HepG2 (cell line): ENCODE measurements around the gene CEP170. TPM values are rescaled to one million over a fixed set of nuclear protein-coding genes. Genes with fewer than 3 reads are reported as not detected.

ENCODE experiments used
- ATAC-seq: fragments of 200-7000 bp; cut with Tn5 transposase; 3 replicates; pipeline ENCODE4 v1.9.1; 2020; ENCODE audit warnings: mild to moderate bottlenecking, moderate library complexity
- BruUV-seq: library from RNA; stranded (reverse); fragments of 400-500 nt; replicated peaks from 2 replicates; lab custom pipeline; 2021; lab: Mats Ljungman, UMichigan
- CTCF ChIA-PET: fragments of 300-600 bp; formaldehyde crosslinking; extraction: SDS; loops from one replicate; lab custom pipeline; 2021; ENCODE audit warnings: low total read pairs, inconsistent platforms, low intra/inter-chr PET ratio; lab: Yijun Ruan, JAX
- POLR2A ChIA-PET: fragments of 350-600 bp; sonication (Branson Sonifier 250); formaldehyde crosslinking; loops from one replicate; lab custom pipeline; 2020; ENCODE audit warnings: antibody characterized with exemption, inconsistent platforms; lab: Yijun Ruan, JAX
- DNase-seq: peaks from one replicate; pipeline ENCODE4 v3.0.0-alpha.2; 2015; ENCODE audit warnings: low spot score
- FAIRE-seq: peaks from 3 replicates; lab custom pipeline; 2011; peaks lifted over from hg19 to GRCh38; lab: Jason Lieb, UNC
- H2AFZ ChIP-seq: one replicate; pipeline ENCODE4 v1.6.1; 2011; ENCODE audit warnings: low read length, inconsistent platforms
- H3K27ac ChIP-seq: fragments of 300-600 bp; 3 replicates; pipeline ENCODE4 v1.8.0; 2011; ENCODE audit warnings: mixed run types, mild to moderate bottlenecking, mixed read lengths, low read length, inconsistent platforms; ENCODE audit not compliant: insufficient read depth; ENCODE audit errors: extremely low read length
- H3K27me3 ChIP-seq, 2 experiments: fragments of 200-600 bp in 1 of 2; 2 replicates in 1 of 2; 3 replicates in 1 of 2; pipeline versions ENCODE4 v1.6.0 to v1.8.0; 2011; ENCODE audit warnings: low read length in 2 of 2, mild to moderate bottlenecking in 2 of 2, moderate library complexity in 2 of 2, inconsistent platforms in 1 of 2; ENCODE audit not compliant: insufficient read depth in 2 of 2, control insufficient read depth in 1 of 2
- H3K36me3 ChIP-seq, 2 experiments: fragments of 200-600 bp in 1 of 2; replicated peaks in 1 of 2; 2 replicates in 1 of 2; 3 replicates in 1 of 2; pipeline versions ENCODE4 v1.5.1 to v1.8.0; 2011; ENCODE audit warnings: low read length in 2 of 2, inconsistent platforms in 1 of 2; ENCODE audit not compliant: insufficient read depth in 2 of 2, control insufficient read depth in 1 of 2
- H3K4me1 ChIP-seq: 2 replicates; pipeline ENCODE4 v1.5.1; 2012; ENCODE audit warnings: low read length, inconsistent platforms; ENCODE audit not compliant: insufficient read depth
- H3K4me2 ChIP-seq: 2 replicates; pipeline ENCODE4 v1.6.0; 2011; ENCODE audit warnings: low read depth, low read length, inconsistent platforms
- H3K4me3 ChIP-seq, 3 experiments: fragments of 200-600 bp in 1 of 3; sonication (generic), shearing (Covaris generic) in 1 of 3; replicated peaks in 1 of 3; 2 replicates each; pipeline ENCODE4 v1.5.1; 2011 to 2016; ENCODE audit warnings: low read length in 3 of 3, inconsistent platforms in 2 of 3, low read depth in 2 of 3, mild to moderate bottlenecking in 2 of 3, control low read depth in 1 of 3, mixed read lengths in 1 of 3; ENCODE audit not compliant: insufficient read depth in 1 of 3
- H3K79me2 ChIP-seq: one replicate; pipeline ENCODE4 v1.6.1; 2011; ENCODE audit warnings: low read length, inconsistent platforms; ENCODE audit not compliant: insufficient read depth
- H3K9ac ChIP-seq: 2 replicates; pipeline ENCODE4 v1.6.0; 2011; ENCODE audit warnings: mild to moderate bottlenecking, low read depth, low read length, inconsistent platforms; ENCODE audit not compliant: insufficient read depth
- H3K9me3 ChIP-seq: 2 replicates; pipeline ENCODE4 v1.5.1; 2012; ENCODE audit warnings: mild to moderate bottlenecking, low read length
- H4K20me1 ChIP-seq: 2 replicates; pipeline ENCODE4 v1.6.0; 2011; ENCODE audit warnings: inconsistent platforms, mild to moderate bottlenecking, low read length, moderate library complexity; ENCODE audit not compliant: insufficient read depth
- AHR ChIP-seq: IDR thresholded peaks from 2 replicates; pipeline ENCODE4 v1.6.1; 2018; ENCODE audit warnings: missing genetic modification reagents, missing compliant biosample characterization
- ELF4 ChIP-seq: sonication (generic); formaldehyde crosslinking; IDR thresholded peaks from 2 replicates; pipeline ENCODE4 v1.5.0; 2020; ENCODE audit warnings: missing genetic modification reagents, mild to moderate bottlenecking, moderate library complexity, borderline replicate concordance
- ETV5 ChIP-seq: IDR thresholded peaks from 2 replicates; pipeline ENCODE4 v1.6.1; 2018; ENCODE audit warnings: missing biosample characterization, missing genetic modification reagents, inconsistent platforms, borderline replicate concordance
- FOSL2 ChIP-seq: sonication (generic); formaldehyde crosslinking; IDR thresholded peaks from 2 replicates; pipeline ENCODE4 v1.4.0; 2020; ENCODE audit warnings: missing genetic modification reagents
- GPN1 ChIP-seq: sonication (generic); formaldehyde crosslinking; IDR thresholded peaks from 2 replicates; pipeline ENCODE4 v1.5.1; 2020; ENCODE audit warnings: missing genetic modification reagents, borderline replicate concordance
- KDM5B ChIP-seq: sonication (generic); formaldehyde crosslinking; IDR thresholded peaks from 2 replicates; pipeline ENCODE4 v1.4.0; 2020; ENCODE audit warnings: missing genetic modification reagents, mild to moderate bottlenecking, borderline replicate concordance
- MTA1 ChIP-seq: sonication (generic); formaldehyde crosslinking; IDR thresholded peaks from 2 replicates; pipeline ENCODE4 v1.4.0; 2020; ENCODE audit warnings: missing genetic modification reagents, mild to moderate bottlenecking, borderline replicate concordance
- RAD21 ChIP-seq: fragments of 450-650 bp; formaldehyde crosslinking; IDR thresholded peaks from 2 replicates; pipeline ENCODE4 v1.5.0; 2020; ENCODE audit warnings: mild to moderate bottlenecking
- SUZ12 ChIP-seq: fragments of 150-350 bp; IDR thresholded peaks from 2 replicates; pipeline ENCODE4 v1.6.1; 2014; ENCODE audit warnings: low read depth, low read length
- TP53 ChIP-seq: sonication (generic); formaldehyde crosslinking; conservative IDR thresholded peaks from 2 replicates; pipeline ENCODE4 v1.4.0; 2020; ENCODE audit warnings: missing genetic modification reagents
- ZKSCAN5 ChIP-seq: sonication (generic); formaldehyde crosslinking; IDR thresholded peaks from 2 replicates; pipeline ENCODE4 v1.5.1; 2020; ENCODE audit warnings: mild to moderate bottlenecking, missing genetic modification reagents
- WGBS: methylation state at CpG from one replicate; pipeline ENCODE4 v1.1.6; 2017; ENCODE audit warnings: low lambda C conversion rate; 5-methylcytosine and 5-hydroxymethylcytosine counted together
- in situ Hi-C: cut with HindIII; loops from 2 replicates; pipeline ENCODE4 v1.10.0; 2017; ENCODE audit warnings: low pct_unique_long_range_greater_than_20kb; ENCODE audit not compliant: extremely low pct_ligation_motif_present
- intact Hi-C: fragments of 100-400 bp; cut with micrococcal nuclease; formaldehyde crosslinking; loops from one replicate; pipeline ENCODE4 v1.10.0; 2022; ENCODE audit not compliant: unreplicated experiment
- polyA plus RNA-seq, 8 experiments: library from polyadenylated mRNA; depleted of rRNA in 3 of 8; stranded (reverse) in 7 of 8; unstranded in 1 of 8; fragments of >200 nt; fragmentation: Illumina TruSeq in 4 of 8; extraction: Trizol in 4 of 8; gene quantifications; 2 replicates each; pipeline versions ENCODE4 v1.2.1 to v1.2.3, GENCODE V29; 2011 to 2016; ENCODE audit warnings: low read depth in 4 of 8, missing spikeins in 1 of 8, mixed read lengths in 1 of 8; ENCODE audit not compliant: insufficient read depth in 1 of 8
- total RNA-seq, 5 experiments: library from RNA; depleted of rRNA; stranded (reverse); fragments of >200 nt; fragmentation: Illumina TruSeq; extraction: Trizol; gene quantifications; 2 replicates each; pipeline ENCODE4 v1.2.3, GENCODE V29; 2016; ENCODE audit warnings: low read depth in 1 of 5
- TF ChIP-seq, protein P1 (sequence below): sonication (generic); formaldehyde crosslinking; conservative IDR thresholded peaks from 2 replicates; pipeline ENCODE4 v1.4.0; 2020; ENCODE audit warnings: missing genetic modification reagents
- TF ChIP-seq, protein P2 (sequence below): sonication (generic); formaldehyde crosslinking; IDR thresholded peaks from 2 replicates; pipeline ENCODE4 v1.5.0; 2020; ENCODE audit warnings: missing genetic modification reagents, mild to moderate bottlenecking, borderline replicate concordance
- TF ChIP-seq, protein P3 (sequence below): IDR thresholded peaks from 2 replicates; pipeline ENCODE4 v1.6.1; 2016; ENCODE audit warnings: mild to moderate bottlenecking, missing biosample characterization, missing genetic modification reagents
- TF ChIP-seq, protein P4 (sequence below): sonication (generic); formaldehyde crosslinking; IDR thresholded peaks from 2 replicates; pipeline ENCODE4 v1.8.0; 2022; ENCODE audit warnings: mild to moderate bottlenecking, missing genetic modification reagents
- TF ChIP-seq, protein P5 (sequence below): sonication (generic); formaldehyde crosslinking; conservative IDR thresholded peaks from 2 replicates; pipeline ENCODE4 v1.8.1; 2023; ENCODE audit warnings: missing genetic modification reagents

The CEP170 gene
- total and polyA plus RNA-seq, 2 of the 13 experiments (the other 11 are each of a cell fraction or from before 2014, with no cell fraction given), result 23.0 to 28.6 TPM

DNA sequence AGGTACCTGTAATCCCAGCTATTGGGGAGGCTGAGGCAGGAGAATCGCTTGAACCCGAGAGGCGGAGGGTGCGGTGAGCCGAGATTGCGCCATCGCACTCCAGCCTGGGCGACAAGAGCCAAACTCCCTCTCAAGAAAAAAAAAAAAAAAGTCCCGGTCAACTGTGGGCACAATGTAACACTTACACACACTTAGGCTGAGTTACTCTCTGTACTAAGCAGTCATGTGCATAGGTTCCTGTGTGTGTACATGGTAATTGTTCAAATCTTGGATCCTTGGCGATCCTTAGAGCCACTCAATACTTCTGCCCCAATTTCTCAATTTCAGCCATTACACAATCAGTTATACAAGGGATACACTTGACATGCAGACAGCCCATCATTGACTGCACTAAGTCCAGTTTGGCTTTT, 12.4 kb upstream of the CEP170 start:
- BruUV-seq, result no TSS peak
- Histone ChIP-seq H3K9ac (no peak overlapping the region), H2AFZ (no peak overlapping the region), H3K4me2 (no peak overlapping the region), H3K36me3 (no peaks in the 10 kb centered on the region), H3K4me1 (no peaks in the 10 kb centered on the region; the same call in 1 of the 2 replicates), H3K79me2 (no peaks in the 10 kb centered on the region), H3K27ac (no peak overlapping the region), H3K9me3 (no peaks in the 10 kb centered on the region), H4K20me1 (no peaks in the 10 kb centered on the region), H3K4me3 (no peak overlapping the region), H3K27me3 (no peaks in the 10 kb centered on the region)
- in situ Hi-C loops (no loop called here), intact Hi-C loops (no loop called here)
- DNase-seq, result no peak
- 93% methylated on average over 10 of the region's 10 CpGs for WGBS
- POLR2A ChIA-PET, result no interaction called here
- FAIRE-seq, result no peak
- TF ChIP-seq KDM5B (CRISPR knock-in tag) (no peak), MTA1 (CRISPR knock-in tag) (no peak), RAD21 (no peak), FOSL2 (no peak), GPN1 (CRISPR knock-in tag) (no peak), SUZ12 (no peak), AHR (CRISPR knock-in tag) (no peak), TP53 (no peak), ETV5 (CRISPR knock-in tag) (no peak), ZKSCAN5 (CRISPR knock-in tag) (no peak), ELF4 (CRISPR knock-in tag) (no peak)
- TF ChIP-seq, protein P1, sequence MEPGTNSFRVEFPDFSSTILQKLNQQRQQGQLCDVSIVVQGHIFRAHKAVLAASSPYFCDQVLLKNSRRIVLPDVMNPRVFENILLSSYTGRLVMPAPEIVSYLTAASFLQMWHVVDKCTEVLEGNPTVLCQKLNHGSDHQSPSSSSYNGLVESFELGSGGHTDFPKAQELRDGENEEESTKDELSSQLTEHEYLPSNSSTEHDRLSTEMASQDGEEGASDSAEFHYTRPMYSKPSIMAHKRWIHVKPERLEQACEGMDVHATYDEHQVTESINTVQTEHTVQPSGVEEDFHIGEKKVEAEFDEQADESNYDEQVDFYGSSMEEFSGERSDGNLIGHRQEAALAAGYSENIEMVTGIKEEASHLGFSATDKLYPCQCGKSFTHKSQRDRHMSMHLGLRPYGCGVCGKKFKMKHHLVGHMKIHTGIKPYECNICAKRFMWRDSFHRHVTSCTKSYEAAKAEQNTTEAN (CRISPR knock-in tag), result no peak
- TF ChIP-seq, protein P2, sequence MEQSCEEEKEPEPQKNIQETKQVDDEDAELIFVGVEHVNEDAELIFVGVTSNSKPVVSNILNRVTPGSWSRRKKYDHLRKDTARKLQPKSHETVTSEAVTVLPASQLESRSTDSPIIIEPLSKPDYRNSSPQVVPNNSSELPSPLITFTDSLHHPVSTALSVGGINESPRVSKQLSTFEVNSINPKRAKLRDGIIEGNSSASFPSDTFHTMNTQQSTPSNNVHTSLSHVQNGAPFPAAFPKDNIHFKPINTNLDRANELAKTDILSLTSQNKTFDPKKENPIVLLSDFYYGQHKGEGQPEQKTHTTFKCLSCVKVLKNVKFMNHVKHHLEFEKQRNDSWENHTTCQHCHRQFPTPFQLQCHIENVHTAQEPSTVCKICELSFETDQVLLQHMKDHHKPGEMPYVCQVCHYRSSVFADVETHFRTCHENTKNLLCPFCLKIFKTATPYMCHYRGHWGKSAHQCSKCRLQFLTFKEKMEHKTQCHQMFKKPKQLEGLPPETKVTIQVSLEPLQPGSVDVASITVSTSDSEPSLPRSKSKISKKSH (CRISPR knock-in tag), result no peak
- TF ChIP-seq, protein P3, sequence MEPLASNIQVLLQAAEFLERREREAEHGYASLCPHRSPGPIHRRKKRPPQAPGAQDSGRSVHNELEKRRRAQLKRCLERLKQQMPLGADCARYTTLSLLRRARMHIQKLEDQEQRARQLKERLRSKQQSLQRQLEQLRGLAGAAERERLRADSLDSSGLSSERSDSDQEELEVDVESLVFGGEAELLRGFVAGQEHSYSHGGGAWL (CRISPR knock-in tag), result no peak
- TF ChIP-seq, protein P4, sequence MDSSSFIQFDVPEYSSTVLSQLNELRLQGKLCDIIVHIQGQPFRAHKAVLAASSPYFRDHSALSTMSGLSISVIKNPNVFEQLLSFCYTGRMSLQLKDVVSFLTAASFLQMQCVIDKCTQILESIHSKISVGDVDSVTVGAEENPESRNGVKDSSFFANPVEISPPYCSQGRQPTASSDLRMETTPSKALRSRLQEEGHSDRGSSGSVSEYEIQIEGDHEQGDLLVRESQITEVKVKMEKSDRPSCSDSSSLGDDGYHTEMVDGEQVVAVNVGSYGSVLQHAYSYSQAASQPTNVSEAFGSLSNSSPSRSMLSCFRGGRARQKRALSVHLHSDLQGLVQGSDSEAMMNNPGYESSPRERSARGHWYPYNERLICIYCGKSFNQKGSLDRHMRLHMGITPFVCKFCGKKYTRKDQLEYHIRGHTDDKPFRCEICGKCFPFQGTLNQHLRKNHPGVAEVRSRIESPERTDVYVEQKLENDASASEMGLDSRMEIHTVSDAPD (CRISPR knock-in tag), result no peak
- TF ChIP-seq, protein P5, sequence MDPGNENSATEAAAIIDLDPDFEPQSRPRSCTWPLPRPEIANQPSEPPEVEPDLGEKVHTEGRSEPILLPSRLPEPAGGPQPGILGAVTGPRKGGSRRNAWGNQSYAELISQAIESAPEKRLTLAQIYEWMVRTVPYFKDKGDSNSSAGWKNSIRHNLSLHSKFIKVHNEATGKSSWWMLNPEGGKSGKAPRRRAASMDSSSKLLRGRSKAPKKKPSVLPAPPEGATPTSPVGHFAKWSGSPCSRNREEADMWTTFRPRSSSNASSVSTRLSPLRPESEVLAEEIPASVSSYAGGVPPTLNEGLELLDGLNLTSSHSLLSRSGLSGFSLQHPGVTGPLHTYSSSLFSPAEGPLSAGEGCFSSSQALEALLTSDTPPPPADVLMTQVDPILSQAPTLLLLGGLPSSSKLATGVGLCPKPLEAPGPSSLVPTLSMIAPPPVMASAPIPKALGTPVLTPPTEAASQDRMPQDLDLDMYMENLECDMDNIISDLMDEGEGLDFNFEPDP (CRISPR knock-in tag), result no peak
- ATAC-seq, result no peak
- CTCF ChIA-PET, result no interaction called here
